Transverse colon (tissue), 4 donors: ENCODE data around the gene PARD6B. TPM values are rescaled to one million over a fixed set of nuclear protein-coding genes. Genes with fewer than 3 reads are reported as not detected.

Source experiments
- DNase-seq: peaks from one replicate; pipeline ENCODE4 v3.0.0-alpha.2; 2019
- H3K27ac ChIP-seq, 4 donors: fragments of 200-600 bp; sonication (generic); 2 replicates each; pipeline ENCODE4 v1.5.1; 2016 to 2018; ENCODE audit warnings: inconsistent platforms in 4 of 4
- H3K27me3 ChIP-seq: fragments of 200-600 bp; sonication (generic); 2 replicates; pipeline ENCODE4 v1.5.1; 2017; ENCODE audit warnings: inconsistent platforms
- H3K36me3 ChIP-seq, 4 donors: fragments of 200-600 bp; sonication (generic); 2 replicates each; pipeline ENCODE4 v1.5.1; 2017 to 2019; ENCODE audit warnings: inconsistent platforms in 4 of 4
- H3K4me1 ChIP-seq, 4 donors: fragments of 200-600 bp; sonication (generic); 2 replicates each; pipeline ENCODE4 v1.5.1; 2017 to 2020; ENCODE audit warnings: inconsistent platforms in 4 of 4
- H3K4me3 ChIP-seq, 4 donors: fragments of 200-600 bp; sonication (generic); 1 replicate in 1 of 4; 2 replicates in 3 of 4; pipeline versions ENCODE4 v1.5.1 to v1.6.1; 2017 to 2019; ENCODE audit warnings: inconsistent platforms in 4 of 4
- H3K9me3 ChIP-seq, 2 donors: fragments of 200-600 bp; sonication (generic); 2 replicates each; pipeline ENCODE4 v1.5.1; 2017 to 2019; ENCODE audit warnings: inconsistent platforms in 2 of 2
- EP300 ChIP-seq: sonication (generic); formaldehyde crosslinking; IDR thresholded peaks from one replicate; pipeline ENCODE4 v1.6.1; 2017; ENCODE audit warnings: antibody characterized with exemption, low read depth
- POLR2A ChIP-seq: fragments of 450-650 bp; IDR thresholded peaks from one replicate; pipeline ENCODE4 v1.6.1; 2016; ENCODE audit warnings: antibody characterized with exemption, mild to moderate bottlenecking, moderate library complexity
- POLR2AphosphoS5 ChIP-seq, 3 donors: sonication (generic); formaldehyde crosslinking; IDR thresholded peaks; one replicate each; pipeline ENCODE4 v1.6.1; 2016; ENCODE audit warnings: antibody characterized with exemption in 3 of 3
- WGBS, 2 donors: methylation state at CpG; one replicate each; pipeline ENCODE4 v1.1.5; 2018; ENCODE audit warnings: low coverage in 1 of 2; 5-methylcytosine and 5-hydroxymethylcytosine counted together
- in situ Hi-C, 4 donors: fragments of 200-750 bp; cut with MboI; loops; one replicate each; pipeline versions ENCODE4 v1.15.0 to v1.15.1; 2017; ENCODE audit warnings: low sequenced_read_pairs in 3 of 4, low pct_ligation_motif_present in 1 of 4, low pct_unique_long_range_greater_than_20kb in 1 of 4
- intact Hi-C: fragments of 100-400 bp; cut with DNase I; formaldehyde crosslinking; loops from one replicate; pipeline ENCODE4 v1.15.1; 2023; ENCODE audit warnings: low total_unique reads
- total RNA-seq, 4 donors: library from RNA; depleted of rRNA; stranded (reverse); fragments of >200 nt; gene quantifications; one replicate each; pipeline ENCODE4 v1.1.0, GENCODE V29; 2016
- TF ChIP-seq, protein P1 (sequence below), 5 experiments: fragments of 200-600 bp in 3 of 5; fragments of 450-650 bp in 2 of 5; sonication (generic) in 3 of 5; IDR thresholded peaks; 1 replicate in 2 of 5; 2 replicates in 3 of 5; pipeline ENCODE4 v1.5.1; 2016 to 2017; ENCODE audit warnings: antibody characterized with exemption in 5 of 5, inconsistent platforms in 3 of 5, mild to moderate bottlenecking in 2 of 5, moderate library complexity in 1 of 5

Gene PARD6B
- total RNA-seq, 4 donors from 2014 or later, result 1.2 to 34.8 (median 17.2) TPM

GRCh38 chr20:50729901-50730764, 1.2 kb upstream of the PARD6B start:
- Histone ChIP-seq H3K4me3 (peak overlapping the region; percentile 72 to 84 (median 77)), H3K27ac (peak overlapping the region; percentile 89 to 92 (median 90)), H3K36me3 (no peaks in the 10 kb centered on the region), H3K4me1 (peaks cover 7 to 59% (median 12%) of the 10 kb centered on the region in 4 donors), H3K9me3 (no peaks in the 10 kb centered on the region), H3K27me3 (no peaks in the 10 kb centered on the region)
- peak; percentile 25 for DNase-seq
- in situ Hi-C loops (loop anchor here in 3 of 4 donors (25.0 kb wide), 2 partner anchors 243 to 543 kb away; partner anchors contain the start of gene CEBPB (in 1 of the 3)), intact Hi-C loops (loop anchor here (5.0 kb wide), 1 partner anchor 93 kb away; no protein-coding TSS in a partner anchor)
- WGBS, 2 donors, result 28 to 38% methylated on average over 9 to 21 of the region's 21 CpGs
- TF ChIP-seq EP300, result no peak
- no peak for TF ChIP-seq POLR2A
- no peak for TF ChIP-seq POLR2AphosphoS5 (IDR thresholded peaks at IDR 0.05)
- TF ChIP-seq, protein P1, sequence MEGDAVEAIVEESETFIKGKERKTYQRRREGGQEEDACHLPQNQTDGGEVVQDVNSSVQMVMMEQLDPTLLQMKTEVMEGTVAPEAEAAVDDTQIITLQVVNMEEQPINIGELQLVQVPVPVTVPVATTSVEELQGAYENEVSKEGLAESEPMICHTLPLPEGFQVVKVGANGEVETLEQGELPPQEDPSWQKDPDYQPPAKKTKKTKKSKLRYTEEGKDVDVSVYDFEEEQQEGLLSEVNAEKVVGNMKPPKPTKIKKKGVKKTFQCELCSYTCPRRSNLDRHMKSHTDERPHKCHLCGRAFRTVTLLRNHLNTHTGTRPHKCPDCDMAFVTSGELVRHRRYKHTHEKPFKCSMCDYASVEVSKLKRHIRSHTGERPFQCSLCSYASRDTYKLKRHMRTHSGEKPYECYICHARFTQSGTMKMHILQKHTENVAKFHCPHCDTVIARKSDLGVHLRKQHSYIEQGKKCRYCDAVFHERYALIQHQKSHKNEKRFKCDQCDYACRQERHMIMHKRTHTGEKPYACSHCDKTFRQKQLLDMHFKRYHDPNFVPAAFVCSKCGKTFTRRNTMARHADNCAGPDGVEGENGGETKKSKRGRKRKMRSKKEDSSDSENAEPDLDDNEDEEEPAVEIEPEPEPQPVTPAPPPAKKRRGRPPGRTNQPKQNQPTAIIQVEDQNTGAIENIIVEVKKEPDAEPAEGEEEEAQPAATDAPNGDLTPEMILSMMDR (IDR thresholded peaks at IDR 0.05), result no peak

DNA sequence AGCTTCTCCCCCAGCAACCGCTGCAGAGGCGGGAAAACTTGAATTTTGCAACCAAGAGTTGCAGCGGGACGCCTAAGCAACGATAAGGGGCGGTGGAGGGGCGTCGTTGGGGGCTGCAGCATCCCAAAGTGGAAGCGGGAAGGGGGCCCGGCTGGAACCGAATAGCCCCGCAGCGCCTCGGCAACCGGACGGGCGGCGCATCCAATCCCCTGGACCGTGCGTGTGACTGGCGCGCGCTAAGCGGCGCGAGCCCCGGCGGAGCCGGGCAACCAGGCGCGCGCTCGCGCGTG, 670 bp upstream of the PARD6B start:
- WGBS, 2 donors, result 0% methylated on average over 18 of the region's 35 CpGs; no CpG with 5 or more reads in 1 of the 2 donors
- intact Hi-C loops (loop anchor here (5.0 kb wide), 1 partner anchor 93 kb away; no protein-coding TSS in a partner anchor), in situ Hi-C loops (loop anchor here in 3 of 4 donors (25.0 kb wide), 2 partner anchors 243 to 543 kb away; partner anchors contain the start of gene CEBPB (in 1 of the 3))
- no peak for DNase-seq
- H3K4me1 ChIP-seq, result peaks cover 7 to 59% (median 14%) of the 10 kb centered on the region in 4 donors
- H3K4me3 ChIP-seq, result peak overlapping the region; percentile 72 to 84 (median 77)
- H3K36me3 ChIP-seq, result no peaks in the 10 kb centered on the region
- TF ChIP-seq, protein P1 (IDR thresholded peaks at IDR 0.05), result no peak
- peak; percentile 38 for TF ChIP-seq POLR2A
- peak in 2 of 3 donors; percentile 45 to 60 for TF ChIP-seq POLR2AphosphoS5 (IDR thresholded peaks at IDR 0.05)
- no peaks in the 10 kb centered on the region for H3K27me3 ChIP-seq
- no peaks in the 10 kb centered on the region for H3K9me3 ChIP-seq
- peak overlapping the region; percentile 89 to 92 (median 90) for H3K27ac ChIP-seq

- H3K27ac ChIP-seq, result peak overlapping the region; percentile 89 to 92 (median 90)
- DNase-seq, result no peak
- H3K36me3 ChIP-seq, result no peaks in the 10 kb centered on the region
- H3K9me3 ChIP-seq, result no peaks in the 10 kb centered on the region
- no peak for TF ChIP-seq EP300
- no peak for TF ChIP-seq POLR2AphosphoS5 (IDR thresholded peaks at IDR 0.05)
- no peak for TF ChIP-seq POLR2A
- H3K27me3 ChIP-seq, result no peaks in the 10 kb centered on the region
- in situ Hi-C loops, result loop anchor here in 3 of 4 donors (25.0 kb wide), 2 partner anchors 245 to 545 kb away; partner anchors contain the start of gene CEBPB (in 1 of the 3)
- 12 to 29% methylated on average over 4 to 29 of the region's 29 CpGs for WGBS, 2 donors
- intact Hi-C loops, result loop anchor here (5.0 kb wide), 1 partner anchor 95 kb away; no protein-coding TSS in a partner anchor
- H3K4me3 ChIP-seq, result peak overlapping the region; percentile 72 to 84 (median 77)
- peaks cover 7 to 59% (median 16%) of the 10 kb centered on the region in 4 donors for H3K4me1 ChIP-seq
Observed at GRCh38 chr20:50731930-50732690, 730 bp downstream of the PARD6B start.

GRCh38 chr20:50733644-50734349, 2.4 kb downstream of the PARD6B start:
- 27 to 55% methylated on average over 1 of the region's 1 CpG for WGBS, 2 donors
- H3K27ac ChIP-seq, result no peak overlapping the region
- TF ChIP-seq EP300 (no peak), POLR2A (no peak)
- in situ Hi-C loops, result loop anchor here in 3 of 4 donors (25.0 kb wide), 2 partner anchors 246 to 546 kb away; partner anchors contain the start of gene CEBPB (in 1 of the 3)
- H3K9me3 ChIP-seq, result no peaks in the 10 kb centered on the region
- intact Hi-C loops, result loop anchor here (5.0 kb wide), 1 partner anchor 96 kb away; no protein-coding TSS in a partner anchor
- no peaks in the 10 kb centered on the region for H3K27me3 ChIP-seq
- no peak for DNase-seq
- peaks cover 7 to 53% (median 16%) of the 10 kb centered on the region in 4 donors for H3K4me1 ChIP-seq
- no peak overlapping the region for H3K4me3 ChIP-seq
- H3K36me3 ChIP-seq, result no peaks in the 10 kb centered on the region
